Measurements from ENCODE around the gene ATM.

DNA sequence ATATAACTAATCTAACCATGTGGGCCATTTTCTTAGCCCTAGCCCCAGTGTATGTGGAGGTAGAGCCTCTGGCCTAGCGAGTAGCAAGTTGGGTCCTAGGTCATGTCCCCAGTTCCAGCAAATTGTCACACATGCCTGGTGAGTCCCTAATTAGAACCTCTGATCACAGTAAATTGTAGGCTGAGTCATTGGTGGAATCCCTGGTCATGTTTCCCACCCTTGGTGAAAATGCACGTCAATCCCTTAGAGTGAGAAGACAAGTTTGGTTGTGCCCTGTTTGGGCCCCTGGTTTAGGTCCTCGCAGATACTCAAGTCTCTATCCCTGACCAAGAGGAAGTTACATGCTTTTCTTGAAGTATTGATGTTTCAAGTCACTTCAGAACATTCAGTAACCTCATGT, 46.7 kb downstream of the ATM start:
- TF ChIP-seq, protein P1, sequence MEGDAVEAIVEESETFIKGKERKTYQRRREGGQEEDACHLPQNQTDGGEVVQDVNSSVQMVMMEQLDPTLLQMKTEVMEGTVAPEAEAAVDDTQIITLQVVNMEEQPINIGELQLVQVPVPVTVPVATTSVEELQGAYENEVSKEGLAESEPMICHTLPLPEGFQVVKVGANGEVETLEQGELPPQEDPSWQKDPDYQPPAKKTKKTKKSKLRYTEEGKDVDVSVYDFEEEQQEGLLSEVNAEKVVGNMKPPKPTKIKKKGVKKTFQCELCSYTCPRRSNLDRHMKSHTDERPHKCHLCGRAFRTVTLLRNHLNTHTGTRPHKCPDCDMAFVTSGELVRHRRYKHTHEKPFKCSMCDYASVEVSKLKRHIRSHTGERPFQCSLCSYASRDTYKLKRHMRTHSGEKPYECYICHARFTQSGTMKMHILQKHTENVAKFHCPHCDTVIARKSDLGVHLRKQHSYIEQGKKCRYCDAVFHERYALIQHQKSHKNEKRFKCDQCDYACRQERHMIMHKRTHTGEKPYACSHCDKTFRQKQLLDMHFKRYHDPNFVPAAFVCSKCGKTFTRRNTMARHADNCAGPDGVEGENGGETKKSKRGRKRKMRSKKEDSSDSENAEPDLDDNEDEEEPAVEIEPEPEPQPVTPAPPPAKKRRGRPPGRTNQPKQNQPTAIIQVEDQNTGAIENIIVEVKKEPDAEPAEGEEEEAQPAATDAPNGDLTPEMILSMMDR (IDR thresholded peaks at IDR 0.05; ENCODE audit: insufficient read depth, low read length), result no peak
- TF ChIP-seq GABPA (IDR thresholded peaks at IDR 0.05; ENCODE audit: low read depth) (no peak), POLR2AphosphoS5 (IDR thresholded peaks at IDR 0.05; ENCODE audit: low read depth) (no peak), REST (IDR thresholded peaks at IDR 0.05; ENCODE audit: insufficient replicate concordance, low read depth) (no peak)
